Inferior parietal cortex (tissue), 1 donor: ENCODE results near the gene TXNRD2.
A peak's percentile ranks its signal among the peaks of the same experiment; 100 is the strongest.

Source experiments
- DNase-seq: peaks from one replicate; pipeline ENCODE4 v3.0.0-alpha.2; 2016; ENCODE audit errors: extremely low spot score

TXNRD2 gene

DNA sequence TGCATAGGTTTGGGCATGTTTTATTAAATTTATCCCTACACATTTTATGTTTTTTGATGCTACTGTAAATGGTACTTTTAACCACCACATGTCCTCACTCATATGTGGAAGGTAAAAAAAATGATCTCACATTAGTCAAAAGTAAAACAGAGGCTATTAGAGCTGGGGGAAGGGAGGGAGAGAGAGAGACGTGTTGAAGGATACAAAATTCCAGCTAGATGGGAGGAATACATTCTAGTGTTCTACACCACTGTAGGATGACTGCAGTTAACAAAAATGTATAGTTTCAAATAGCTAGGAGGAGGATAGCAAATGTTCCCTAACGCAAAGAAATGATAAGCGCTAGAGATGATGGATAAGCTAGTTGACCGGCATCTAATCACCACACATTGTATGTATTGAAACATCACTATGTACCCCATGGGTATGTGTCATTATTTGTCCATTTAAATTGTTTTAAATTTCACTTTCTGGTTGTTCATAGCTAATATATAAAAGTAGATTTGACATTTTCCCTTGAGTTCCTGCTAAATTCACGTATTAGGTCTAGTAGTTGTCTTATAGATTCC lies 77.0 kb downstream of the TXNRD2 start:
- DNase-seq = no peak

DNA sequence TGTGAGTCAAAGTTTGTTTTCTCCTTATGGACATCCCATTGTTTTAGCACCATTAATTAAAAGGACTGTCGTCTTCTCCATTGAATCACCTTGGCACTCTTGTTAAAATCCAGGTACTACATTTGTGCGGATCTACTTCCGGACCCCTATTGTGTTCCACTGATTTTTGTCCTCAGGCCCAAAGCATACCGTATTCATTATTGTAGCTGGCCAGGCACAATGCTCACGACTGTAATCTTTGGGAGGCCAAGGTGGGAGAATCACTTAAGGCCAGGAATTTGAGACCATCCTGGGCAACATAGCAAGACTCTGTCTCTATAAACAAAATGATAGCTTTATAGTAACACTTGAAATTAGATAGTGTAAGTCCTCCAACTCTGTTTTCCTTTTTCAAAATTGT lies 78.0 kb downstream of the TXNRD2 start:
- DNase-seq = no peak

- no peak for DNase-seq
Measured at GRCh38 chr22:19862619-19863246, 78.9 kb downstream of the TXNRD2 start.

- no peak for DNase-seq
Measured at GRCh38 chr22:19859861-19860510, 81.6 kb downstream of the TXNRD2 start.

DNA sequence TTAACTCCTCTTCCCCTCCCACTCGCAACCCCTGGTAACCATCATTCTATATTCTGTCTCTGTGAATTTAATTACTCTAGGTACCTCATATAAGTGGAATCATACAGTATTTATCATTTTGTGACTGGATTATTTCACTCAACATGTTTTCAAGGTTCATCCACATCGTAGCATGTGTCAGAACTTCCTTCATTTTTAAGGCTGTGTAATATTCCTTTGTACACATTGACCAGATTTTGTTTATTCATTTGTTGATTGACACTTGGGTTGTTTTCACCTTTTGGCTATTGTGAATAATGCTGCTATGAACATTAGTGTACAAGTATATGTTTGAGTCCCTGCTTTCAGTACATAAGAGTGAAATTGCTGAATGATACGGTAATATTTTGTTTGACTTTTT lies 84.2 kb downstream of the TXNRD2 start:
- no peak for DNase-seq

DNA sequence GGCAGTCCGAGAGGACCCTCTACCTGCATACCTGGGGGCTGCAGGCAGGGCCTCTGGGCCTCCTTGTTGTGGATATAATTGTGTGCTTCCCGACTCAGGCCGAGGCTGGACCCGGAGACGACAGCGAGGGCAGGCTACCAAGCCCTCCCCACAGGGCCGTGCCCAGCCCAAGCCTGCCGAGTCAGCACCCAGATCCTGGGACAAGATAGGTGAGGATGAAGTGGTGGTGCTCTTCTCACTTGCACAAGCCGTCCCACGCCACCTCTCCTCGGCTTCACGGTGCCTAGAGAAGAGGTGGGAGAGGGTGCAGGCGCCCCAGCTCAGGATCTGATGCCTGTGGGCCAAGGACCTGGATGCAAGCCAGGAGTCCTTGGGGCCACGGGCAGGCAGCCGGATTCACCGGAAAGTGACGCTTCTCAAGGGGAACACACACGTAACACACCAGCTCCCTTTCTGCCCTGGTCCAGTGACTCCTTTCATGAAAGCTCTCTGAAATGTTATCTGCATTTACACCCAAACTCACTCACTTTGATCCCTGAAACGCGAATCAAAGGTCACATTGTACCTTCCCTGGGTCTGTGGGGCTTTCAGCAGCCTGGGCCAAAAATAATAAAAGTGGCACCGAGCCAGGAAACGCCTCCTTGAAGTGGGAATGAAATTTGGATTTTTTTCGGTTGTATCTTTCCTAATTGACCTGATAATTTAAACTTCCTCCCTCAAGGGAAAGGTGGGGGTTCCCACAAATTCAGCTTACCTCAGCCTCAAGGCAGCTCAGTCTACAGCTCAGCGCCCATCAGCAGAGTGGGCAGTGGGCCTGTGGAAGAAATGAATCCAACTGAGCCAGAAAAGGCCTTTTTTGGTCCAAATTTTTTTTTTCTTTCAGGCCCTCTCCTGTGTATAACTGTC lies 85.9 kb downstream of the TXNRD2 start:
- DNase-seq = peak; percentile 53

GRCh38 chr22:19854778-19855503 lies 86.7 kb downstream of the TXNRD2 start, which contains the start of the genes GNB1L and RTL10:
TSS of gene GNB1L (minus strand) at chr22:19854874. CDS start at chr22:19821355, 33,519 bp downstream.
TSS of gene RTL10 (minus strand) at chr22:19854874. CDS start at chr22:19852261, 2,613 bp downstream.
- DNase-seq = peak; percentile 99

GRCh38 chr22:19853879-19854777 lies 87.5 kb downstream of the TXNRD2 start:
- DNase-seq = no peak

- no peak for DNase-seq
Measured at GRCh38 chr22:19853058-19853878, 88.3 kb downstream of the TXNRD2 start.

DNA sequence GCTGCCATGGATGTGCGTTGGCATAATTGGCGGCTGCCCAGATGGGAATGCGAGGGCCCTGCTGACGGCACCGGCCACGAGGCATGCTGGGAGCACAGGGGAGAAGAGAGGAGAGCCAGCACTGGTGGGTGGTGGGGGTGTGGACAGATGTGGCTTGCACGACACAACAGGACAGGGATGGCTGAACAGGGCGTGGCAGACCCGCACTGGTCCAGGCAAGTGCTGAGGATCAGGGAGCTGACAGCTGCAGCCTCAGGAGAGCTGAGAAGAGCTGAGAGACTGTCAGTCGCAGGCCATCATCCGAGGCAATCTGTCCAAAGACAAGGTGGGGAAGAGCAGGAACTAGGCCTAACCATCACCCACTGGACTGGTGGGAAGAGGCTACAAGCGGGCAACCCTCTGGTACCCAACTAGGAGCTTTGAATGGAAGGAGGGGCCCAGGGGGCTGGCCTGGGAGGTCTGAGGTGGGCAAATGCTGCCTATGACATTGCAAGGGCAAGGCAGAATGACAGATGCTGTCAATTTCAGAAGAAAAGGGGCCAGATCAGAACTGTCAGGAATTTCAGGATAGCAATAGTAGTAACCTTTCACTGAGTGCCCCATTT lies 89.3 kb downstream of the TXNRD2 start:
- peak; percentile 21 for DNase-seq

DNA sequence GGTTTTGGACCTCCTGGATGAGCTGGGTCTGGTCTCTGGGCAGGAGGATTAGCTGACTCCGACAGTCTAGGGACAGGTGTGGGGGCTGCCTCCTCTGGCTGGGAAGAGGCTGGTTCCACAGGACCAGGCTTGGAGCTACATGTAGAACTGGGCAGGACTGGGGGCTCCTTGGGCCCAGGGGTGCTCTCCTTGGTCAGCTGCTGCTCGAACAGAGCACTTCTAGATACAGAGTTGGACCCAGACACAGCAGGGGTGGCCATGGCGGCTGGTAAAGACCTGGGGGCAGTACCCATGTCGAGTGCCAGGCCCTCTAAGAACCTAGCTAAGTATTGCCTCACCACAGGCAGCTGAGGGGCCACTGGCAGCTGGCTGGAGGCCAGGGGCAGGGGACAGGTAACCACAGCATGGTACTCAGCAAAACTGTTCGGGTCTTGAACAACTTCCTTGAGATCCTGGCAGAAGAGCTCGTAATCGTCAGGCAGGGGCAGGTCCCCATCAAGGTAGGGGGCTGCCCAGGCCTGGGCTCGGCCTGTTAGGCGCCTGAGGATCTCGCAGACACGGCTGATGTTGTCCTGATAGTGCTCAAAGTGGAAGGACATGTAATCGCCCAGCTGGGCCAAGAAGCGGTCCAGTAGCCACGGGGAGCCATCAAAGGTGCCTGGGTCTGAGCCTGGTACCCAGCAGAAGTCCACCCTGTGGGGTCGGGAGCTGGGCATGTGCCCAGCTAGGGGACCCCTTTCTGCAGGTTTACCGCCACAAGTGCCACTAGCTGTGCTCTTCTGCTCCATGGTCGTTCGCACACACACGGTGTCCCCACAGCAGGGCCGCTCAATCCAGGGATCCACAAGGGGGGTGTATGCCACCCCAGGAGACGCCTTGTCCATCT lies 90.1 kb downstream of the TXNRD2 start:
- DNase-seq = no peak

DNA sequence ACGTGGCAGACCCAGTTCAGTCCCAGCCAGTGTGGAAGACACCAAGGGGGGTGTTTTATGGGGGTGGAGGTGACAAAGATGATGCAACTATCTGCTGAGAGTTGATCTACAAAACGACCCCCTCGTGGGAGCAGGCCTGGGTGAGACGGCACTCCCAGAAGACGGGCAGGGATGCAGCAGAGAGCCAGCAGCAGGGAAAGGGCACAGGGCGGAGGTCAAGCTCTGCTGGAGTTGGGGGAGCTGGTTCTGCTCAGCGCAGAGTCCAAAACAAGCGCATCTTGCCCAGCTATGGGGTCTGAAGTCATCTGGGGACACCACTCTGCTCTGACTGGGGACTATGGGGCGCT lies 90.9 kb downstream of the TXNRD2 start:
- DNase-seq = no peak

DNA sequence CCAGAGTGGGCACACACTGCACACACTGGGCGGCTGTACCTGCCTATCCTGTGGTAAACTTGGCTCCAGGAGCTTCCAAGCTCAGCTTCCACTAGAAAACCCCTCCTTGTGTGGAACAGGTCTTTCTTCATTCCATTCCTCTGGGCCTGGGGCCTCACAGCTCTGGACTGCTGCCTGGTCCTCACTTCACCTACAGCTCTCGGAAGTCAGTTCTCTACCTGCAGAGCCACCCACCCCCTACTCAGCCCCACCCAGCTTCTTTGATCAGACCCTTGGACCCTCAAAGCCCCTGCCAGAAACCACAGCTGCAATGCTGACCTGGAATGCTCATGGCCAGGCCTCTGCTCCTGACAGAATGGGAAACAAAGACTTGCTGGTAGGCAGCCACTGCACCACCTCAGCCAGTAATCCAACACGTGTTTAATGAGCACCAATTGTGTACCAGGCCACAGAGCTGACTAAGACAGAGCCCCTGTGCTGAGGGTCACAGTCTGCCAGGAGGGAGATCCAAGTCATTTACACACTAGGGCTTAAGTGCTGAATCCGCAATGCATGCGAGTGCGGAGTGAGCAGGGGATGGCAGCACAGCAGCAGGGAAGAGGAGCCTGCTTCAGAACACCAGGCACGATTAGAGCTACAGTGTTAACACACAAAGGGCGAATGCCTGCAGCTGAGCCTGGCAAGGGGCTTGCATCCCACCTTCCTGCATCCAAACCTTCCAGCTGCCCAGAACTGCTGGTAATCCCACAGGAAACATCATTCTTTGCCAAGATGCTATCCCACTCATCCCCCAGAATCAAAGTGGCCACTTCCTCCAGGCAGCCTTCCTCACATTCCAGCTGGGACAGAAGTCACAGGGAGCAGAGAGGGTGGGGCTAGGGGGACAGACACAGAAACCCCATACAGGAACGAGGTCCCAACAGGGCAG lies 91.5 kb downstream of the TXNRD2 start:
- DNase-seq = no peak

DNA sequence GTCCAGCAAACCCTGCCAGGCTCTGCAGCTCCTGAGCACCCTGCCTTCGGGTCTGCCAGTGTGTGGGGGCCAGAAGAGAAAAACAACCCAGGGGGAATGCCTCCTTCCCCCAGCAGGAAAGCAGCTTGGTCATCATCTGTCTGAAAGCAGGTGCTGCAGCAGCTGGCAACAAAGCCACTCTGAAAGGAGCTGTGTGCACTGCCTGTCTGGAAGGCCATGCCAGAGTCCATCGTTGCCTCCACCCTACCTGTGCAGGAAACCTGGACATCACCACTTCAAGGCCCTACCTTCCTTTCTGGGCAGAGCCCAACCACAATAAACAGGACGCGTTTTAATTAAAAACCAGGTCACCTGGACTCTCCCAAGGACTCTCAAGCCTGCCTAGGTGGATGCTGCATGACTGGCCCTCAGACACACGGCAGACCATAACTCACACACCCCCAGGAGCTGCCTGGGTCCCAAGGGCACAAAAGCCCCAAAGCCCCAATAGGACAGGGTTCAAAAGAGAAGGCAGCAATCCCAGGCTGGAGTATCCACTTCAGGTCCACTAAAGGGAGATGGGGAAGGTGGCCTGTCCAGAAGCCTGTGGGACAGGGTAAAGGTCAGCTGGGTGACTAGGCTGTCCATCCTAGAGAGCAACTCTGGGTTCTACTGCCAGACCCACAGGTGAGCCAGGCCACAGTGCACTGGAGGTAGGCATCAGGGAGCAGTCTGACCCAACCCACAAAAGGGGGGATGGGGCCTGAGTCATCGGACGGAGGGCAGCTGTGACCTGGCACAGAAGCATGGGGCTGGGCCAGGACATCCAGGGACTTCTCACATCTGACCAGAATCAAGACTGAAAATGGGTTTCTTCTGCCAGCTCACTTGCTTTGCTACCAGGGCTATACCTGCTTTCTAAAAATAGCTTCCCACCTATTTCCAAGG lies 93.1 kb downstream of the TXNRD2 start:
- DNase-seq = no peak

DNA sequence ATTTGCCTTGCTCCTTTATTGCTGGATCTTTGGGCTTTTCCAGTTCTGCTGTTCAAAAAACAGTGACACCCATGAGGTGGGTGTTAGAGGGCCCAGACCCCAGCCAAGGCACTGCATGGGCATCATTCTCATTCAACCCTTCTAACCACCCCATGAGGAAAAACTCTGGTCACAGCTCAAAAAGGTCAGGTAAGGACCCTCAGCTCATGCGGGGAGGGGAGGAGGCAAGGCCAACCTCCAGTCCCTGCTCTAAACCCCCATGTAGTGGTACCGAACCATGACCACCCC lies 94.3 kb downstream of the TXNRD2 start:
- no peak for DNase-seq
